Kidney capillary endothelial cell (primary cell): Measurements from ENCODE around the gene CREB5.

Experiments
- DNase-seq: peaks from one replicate; pipeline ENCODE4 v3.0.0-alpha.2; 2018; ENCODE audit warnings: low spot score

Gene CREB5

GRCh38 chr7:28714459-28715120, 302.3 kb downstream of the CREB5 start:
- no peak for DNase-seq

DNA sequence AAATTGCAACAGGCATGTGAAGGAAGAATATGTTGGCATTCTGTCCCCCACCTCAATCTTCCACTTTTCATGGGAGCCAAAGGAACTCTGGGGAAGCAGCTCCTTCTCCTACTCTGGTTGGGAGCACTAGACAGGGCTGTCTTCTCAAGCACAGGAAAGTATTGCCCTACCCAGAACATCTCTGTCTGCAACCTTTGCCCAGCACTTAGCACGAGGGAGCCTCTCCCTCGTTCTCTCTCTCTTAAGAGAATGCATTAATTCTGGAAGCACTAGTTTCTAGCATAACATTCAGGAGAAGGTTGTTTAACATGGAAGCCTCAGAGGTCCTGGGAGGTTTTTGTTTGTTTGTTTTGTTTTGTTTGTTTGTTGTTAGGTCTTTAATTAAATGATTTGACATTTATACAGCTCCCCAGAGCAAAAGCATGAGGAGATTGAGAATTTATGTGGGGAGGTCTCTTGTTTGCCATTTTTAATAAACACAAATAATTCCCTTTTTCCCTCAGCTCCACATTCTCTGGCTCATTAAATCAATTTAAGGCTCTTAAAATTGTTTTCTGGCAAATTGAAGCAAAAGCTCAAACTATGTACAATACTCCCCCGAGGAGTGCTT, 305.2 kb downstream of the CREB5 start:
- no peak for DNase-seq

GRCh38 chr7:28718055-28718481, 305.8 kb downstream of the CREB5 start:
- DNase-seq, result no peak

GRCh38 chr7:28718545-28718944, 306.2 kb downstream of the CREB5 start:
- no peak for DNase-seq

DNA sequence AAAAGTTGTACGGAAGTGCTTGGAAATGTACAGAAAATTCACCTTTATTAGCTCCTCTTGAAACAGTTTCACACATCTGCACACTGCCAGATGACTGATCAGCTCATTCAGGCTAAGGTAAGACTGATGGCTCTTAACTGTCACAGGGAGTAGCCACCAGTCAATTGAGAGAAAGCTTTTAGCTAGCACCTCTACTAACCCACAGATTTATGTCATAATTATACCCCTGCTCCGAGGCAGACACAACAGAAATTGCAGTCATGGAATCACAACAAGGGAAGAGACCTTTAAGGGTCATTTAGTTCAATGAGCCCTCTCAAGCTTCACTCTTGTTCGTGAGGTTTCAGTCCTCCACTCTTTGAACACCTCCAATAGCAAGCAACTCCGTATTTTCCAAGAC, 310.4 kb downstream of the CREB5 start:
- DNase-seq, result no peak

GRCh38 chr7:28723336-28723735, 311.0 kb downstream of the CREB5 start:
- DNase-seq, result no peak

- DNase-seq, result no peak
Observed at GRCh38 chr7:28724563-28724962, 312.2 kb downstream of the CREB5 start.

DNA sequence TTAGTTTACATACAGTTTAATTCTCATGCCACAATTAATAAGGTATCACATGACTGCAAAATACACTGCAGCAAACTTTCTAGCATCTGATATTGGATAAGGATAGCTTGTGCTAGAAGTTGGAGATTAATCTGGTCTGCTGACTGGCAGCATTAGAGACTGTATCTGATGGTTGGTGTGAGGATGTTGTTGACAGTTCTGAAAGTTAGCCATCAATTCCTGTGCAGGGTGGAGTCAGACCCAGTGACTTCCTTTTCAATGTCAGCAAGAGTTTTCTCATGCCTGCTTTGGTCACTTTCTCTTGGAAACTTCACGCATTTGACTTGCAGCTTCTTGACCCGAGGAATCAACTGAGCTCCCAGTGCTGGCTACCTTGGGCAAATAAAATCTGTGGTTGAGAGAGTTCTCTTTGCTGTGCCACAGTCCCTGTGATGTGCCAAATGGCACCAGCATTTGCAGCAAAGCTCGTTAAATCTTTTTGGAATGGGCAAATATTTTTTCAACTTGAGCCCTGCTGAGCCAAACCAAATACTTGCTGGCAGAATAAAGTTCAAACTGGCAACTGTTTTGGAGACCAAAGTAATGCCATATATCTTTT, 312.8 kb downstream of the CREB5 start:
- no peak for DNase-seq

GRCh38 chr7:28725911-28726310, 313.6 kb downstream of the CREB5 start:
- DNase-seq, result no peak

DNA sequence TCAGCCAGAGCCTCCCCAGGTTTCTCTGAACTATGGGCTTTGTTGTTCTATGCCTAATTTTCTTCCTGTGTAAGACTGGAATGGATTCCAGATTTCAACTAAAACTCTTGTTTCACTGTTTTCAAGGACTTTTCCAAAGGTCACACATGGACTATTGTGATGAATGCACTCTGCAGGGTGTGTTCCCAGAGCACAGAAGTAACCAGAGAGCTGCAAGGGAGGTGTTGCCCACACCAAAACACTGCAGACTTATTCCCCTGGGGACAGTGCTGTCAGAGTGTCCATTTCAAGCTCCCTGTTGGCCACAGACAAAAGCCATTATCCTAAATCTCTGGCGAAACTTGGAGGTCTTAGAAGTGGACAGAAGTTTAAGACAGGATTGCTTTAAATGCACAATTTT, 314.2 kb downstream of the CREB5 start:
- DNase-seq, result no peak

DNA sequence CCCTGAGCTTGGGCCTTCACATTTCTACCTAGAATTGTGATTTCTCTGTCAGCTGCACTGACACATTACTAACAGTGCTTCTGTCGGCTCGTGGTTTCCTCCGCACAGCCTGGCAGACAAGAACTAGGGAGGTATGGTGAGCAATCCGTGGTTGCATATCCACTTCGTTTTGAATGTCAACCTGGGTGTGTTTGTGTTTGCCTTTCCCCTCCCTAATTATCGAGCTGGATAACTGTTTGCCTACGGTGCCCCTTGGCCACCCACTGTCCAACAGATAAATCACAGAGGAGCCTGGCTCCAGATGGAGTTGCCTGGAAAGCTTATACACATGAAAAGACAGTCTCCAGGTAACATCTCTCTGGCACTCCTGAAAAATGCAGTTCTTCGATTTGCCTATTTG, 317.0 kb downstream of the CREB5 start:
- DNase-seq, result no peak

GRCh38 chr7:28729727-28730126, 317.4 kb downstream of the CREB5 start:
- DNase-seq, result no peak

DNA sequence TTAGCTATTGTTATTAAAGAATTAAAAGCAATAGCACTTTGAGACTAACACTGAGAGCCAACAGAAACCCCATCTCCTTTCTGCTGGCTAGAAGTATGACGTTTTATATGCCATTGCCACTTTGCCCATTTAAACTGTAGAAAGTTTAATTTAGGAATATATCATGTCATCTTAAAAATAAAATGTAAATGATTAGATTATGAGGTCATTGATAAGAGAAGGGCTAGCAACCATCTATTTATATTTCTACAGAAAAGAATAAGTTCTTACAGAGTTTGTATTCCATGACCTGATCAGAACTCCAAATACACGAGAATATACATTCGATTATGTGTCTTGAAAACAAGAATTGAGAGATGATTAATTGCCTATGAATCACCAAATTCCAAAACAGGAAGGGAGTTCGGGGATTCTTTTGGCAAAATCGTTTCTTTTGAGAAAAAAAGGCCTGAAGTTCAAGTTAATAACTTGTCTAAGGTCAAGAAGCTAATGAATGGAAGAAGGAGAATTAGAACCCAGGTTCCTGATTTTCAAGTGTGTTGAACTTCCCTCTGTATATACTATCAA, 318.9 kb downstream of the CREB5 start:
- no peak for DNase-seq

- no peak for DNase-seq
Observed at GRCh38 chr7:28732071-28732869, 320.0 kb downstream of the CREB5 start.

DNA sequence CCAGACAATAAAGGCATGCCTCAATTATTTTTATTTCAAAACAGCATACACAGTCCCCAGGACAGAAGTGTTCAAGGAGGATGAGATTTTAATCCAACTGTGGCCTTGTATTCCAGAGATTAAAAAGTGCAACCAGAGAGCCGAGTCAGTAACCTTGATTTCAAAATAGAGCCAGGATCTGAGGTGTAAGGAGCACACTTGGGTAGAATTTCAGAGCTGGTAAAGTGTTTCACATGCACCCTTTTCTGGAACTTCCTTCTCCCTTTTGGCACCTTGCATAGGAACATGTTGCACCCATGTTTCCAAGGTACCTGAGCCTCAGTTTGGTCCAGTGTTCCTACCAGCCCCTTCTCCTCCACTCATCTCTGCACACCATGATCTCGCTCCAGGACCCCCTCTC, 320.7 kb downstream of the CREB5 start:
- no peak for DNase-seq

- DNase-seq, result no peak
Observed at GRCh38 chr7:28738412-28738811, 326.1 kb downstream of the CREB5 start.

DNA sequence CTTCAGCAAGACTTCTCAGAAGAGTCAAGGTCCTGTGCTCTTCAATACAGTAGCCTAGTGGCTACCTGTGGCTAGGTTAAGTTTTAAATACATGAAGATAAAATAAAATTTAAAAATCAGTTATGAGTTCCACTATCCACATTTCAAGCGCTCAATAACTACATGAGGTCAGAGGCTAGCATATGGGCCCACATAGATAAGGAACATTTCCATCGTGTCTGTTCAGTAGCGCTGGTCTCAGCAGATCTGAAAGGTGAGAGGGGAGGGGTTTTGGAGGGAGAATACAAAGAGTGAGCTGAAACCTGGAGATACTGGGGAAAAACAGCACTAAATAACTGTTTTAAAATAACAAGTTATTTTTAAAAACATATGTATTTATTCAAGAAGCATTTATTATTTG, 326.8 kb downstream of the CREB5 start:
- no peak for DNase-seq

GRCh38 chr7:28739826-28740225, 327.5 kb downstream of the CREB5 start:
- DNase-seq, result no peak

DNA sequence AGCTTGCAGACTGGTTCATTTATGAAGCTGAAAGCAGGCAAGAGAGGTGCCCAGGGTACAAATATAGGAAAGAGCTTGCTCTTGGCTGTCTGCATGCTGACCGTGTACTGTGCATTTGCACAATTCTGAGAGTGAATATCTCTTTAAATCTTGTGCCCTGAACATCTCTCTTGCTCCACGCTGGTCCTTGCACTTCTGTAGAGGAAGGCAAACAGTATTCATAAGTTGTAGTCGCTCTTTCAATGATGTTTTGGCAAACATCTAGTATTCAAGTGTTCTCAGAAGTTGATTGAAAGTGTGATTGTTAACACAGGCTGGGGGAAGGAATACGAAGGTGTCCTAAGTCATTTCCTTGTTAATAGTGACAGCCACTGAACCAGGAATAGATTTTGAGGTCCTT, 332.6 kb downstream of the CREB5 start:
- no peak for DNase-seq

GRCh38 chr7:28745351-28745750, 333.0 kb downstream of the CREB5 start:
- no peak for DNase-seq

GRCh38 chr7:28747404-28747803, 335.1 kb downstream of the CREB5 start:
- peak; percentile 13 for DNase-seq

GRCh38 chr7:28747854-28748253, 335.5 kb downstream of the CREB5 start:
- DNase-seq, result no peak

DNA sequence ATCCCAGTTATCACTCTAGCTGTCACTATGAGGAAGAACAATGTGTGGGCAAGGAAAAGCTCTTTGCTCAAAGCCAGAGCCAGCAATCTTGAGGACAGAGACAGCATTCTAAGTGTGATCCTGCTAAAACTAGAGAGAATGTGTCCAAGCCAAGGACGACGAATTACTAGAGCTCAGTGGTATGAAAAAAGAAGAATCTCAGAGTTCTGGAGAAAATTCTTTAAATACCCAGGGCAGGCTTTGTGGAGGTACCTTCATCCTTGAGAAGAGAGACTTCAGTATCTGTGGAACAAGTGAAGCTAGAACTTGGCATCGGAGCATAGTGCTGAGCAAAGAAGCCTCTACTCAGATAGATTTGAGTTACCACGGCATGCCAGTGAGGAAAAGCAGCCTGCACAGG, 336.0 kb downstream of the CREB5 start:
- no peak for DNase-seq
